Transverse colon (tissue), 3 donors: ENCODE measurements around the gene PPP3CB.

Experiments used
- CTCF ChIP-seq, 5 experiments: fragments of 200-600 bp in 3 of 5; fragments of 450-650 bp in 2 of 5; sonication (generic) in 3 of 5; IDR thresholded peaks; 1 replicate in 2 of 5; 2 replicates in 3 of 5; pipeline ENCODE4 v1.5.1; 2016 to 2017; ENCODE audit warnings: antibody characterized with exemption in 5 of 5, inconsistent platforms in 3 of 5, mild to moderate bottlenecking in 2 of 5, moderate library complexity in 1 of 5
- EP300 ChIP-seq: sonication (generic); formaldehyde crosslinking; IDR thresholded peaks from one replicate; pipeline ENCODE4 v1.6.1; 2017; ENCODE audit warnings: antibody characterized with exemption, low read depth
- POLR2A ChIP-seq: fragments of 450-650 bp; IDR thresholded peaks from one replicate; pipeline ENCODE4 v1.6.1; 2016; ENCODE audit warnings: antibody characterized with exemption, mild to moderate bottlenecking, moderate library complexity

DNA sequence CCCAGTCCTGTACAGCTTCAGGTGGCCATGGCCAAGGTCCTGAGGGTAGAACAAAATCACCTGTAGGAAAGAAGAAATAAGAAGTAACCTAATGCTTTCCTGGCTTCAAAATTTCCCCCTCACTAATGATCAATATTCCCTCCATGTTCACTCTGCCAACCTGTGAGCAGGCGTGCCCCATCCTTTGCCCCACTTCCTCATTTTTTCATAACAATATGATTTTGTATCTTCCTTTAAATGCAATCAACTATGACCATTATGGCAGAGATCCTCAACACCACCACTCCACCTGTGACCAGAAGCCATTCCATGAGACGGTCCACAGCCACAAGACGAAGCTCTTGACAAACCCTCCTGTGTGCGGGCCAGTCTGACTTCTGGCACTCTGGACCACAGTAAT is 69.5 kb downstream of the PPP3CB start:
- TF ChIP-seq CTCF (IDR thresholded peaks at IDR 0.05) (no peak), POLR2A (no peak), EP300 (no peak)
